T-helper 17 cell (primary cell): ENCODE measurements around the gene LPAR1. TPM values are rescaled to one million over a fixed set of nuclear protein-coding genes. Genes with fewer than 3 reads are reported as not detected.

Experiments used
- ATAC-seq: fragments of 150-1000 bp; cut with Tn5 transposase; 2 replicates; pipeline ENCODE4 v1.10.0; 2021; ENCODE audit warnings: mild to moderate bottlenecking, moderate library complexity
- DNase-seq, 3 donors: peaks; one replicate each; pipeline versions ENCODE4 v3.0.0 to v3.0.0-alpha.2; 2020 to 2021
- H3K9me3 ChIP-seq: one replicate; pipeline ENCODE4 v1.7.0; 2013; ENCODE audit warnings: low read length, mild to moderate bottlenecking; ENCODE audit not compliant: control insufficient read depth, poor library complexity, severe bottlenecking
- H3K27ac Mint-ChIP-seq: one replicate; pipeline ENCODE4 v1.8.0; 2022; ENCODE audit warnings: mild to moderate bottlenecking, moderate library complexity, mixed read lengths
- H3K27me3 Mint-ChIP-seq: one replicate; pipeline ENCODE4 v1.8.0; 2022; ENCODE audit warnings: mixed read lengths
- H3K36me3 Mint-ChIP-seq: one replicate; pipeline ENCODE4 v1.8.0; 2022; ENCODE audit warnings: low read depth, mixed read lengths
- H3K4me1 Mint-ChIP-seq: one replicate; pipeline ENCODE4 v1.8.0; 2022; ENCODE audit warnings: mild to moderate bottlenecking, mixed read lengths
- H3K4me3 Mint-ChIP-seq: one replicate; pipeline ENCODE4 v1.8.0; 2022; ENCODE audit warnings: mild to moderate bottlenecking, moderate library complexity, mixed read lengths
- total RNA-seq, 4 donors: library from RNA in 2 of 4; stranded (reverse) in 2 of 4; gene quantifications; one replicate each; pipeline ENCODE4 v1.2.3 and lab custom pipeline; 2022 to 2026

Gene LPAR1
- total RNA-seq, 2 donors from 2014 or later: not detected

GRCh38 chr9:111034898-111035539 is 3.3 kb downstream of the LPAR1 start:
- no peak overlapping the region for H3K4me3 Mint-ChIP-seq
- no peak for DNase-seq
- H3K4me1 Mint-ChIP-seq: peaks cover 4% of the 10 kb centered on the region
- peaks cover 5% of the 10 kb centered on the region for H3K36me3 Mint-ChIP-seq
- H3K27ac Mint-ChIP-seq: no peak overlapping the region
- no peak for ATAC-seq
- peaks cover 49% of the 10 kb centered on the region for H3K27me3 Mint-ChIP-seq
- no peaks in the 10 kb centered on the region for H3K9me3 ChIP-seq

- Mint-ChIP-seq H3K27me3 (peaks cover 46% of the 10 kb centered on the region), H3K4me3 (no peak overlapping the region), H3K4me1 (peaks cover 4% of the 10 kb centered on the region), H3K27ac (no peak overlapping the region), H3K36me3 (peaks cover 5% of the 10 kb centered on the region)
- ATAC-seq (no peak), DNase-seq (no peak)
- no peaks in the 10 kb centered on the region for H3K9me3 ChIP-seq
Measured at GRCh38 chr9:111034170-111034897, 3.9 kb downstream of the LPAR1 start.

- H3K36me3 Mint-ChIP-seq: no peaks in the 10 kb centered on the region
- no peak for ATAC-seq
- H3K4me1 Mint-ChIP-seq: no peaks in the 10 kb centered on the region
- H3K4me3 Mint-ChIP-seq: no peak overlapping the region
- H3K9me3 ChIP-seq: no peaks in the 10 kb centered on the region
- H3K27ac Mint-ChIP-seq: no peak overlapping the region
- peaks cover 19% of the 10 kb centered on the region for H3K27me3 Mint-ChIP-seq
- no peak for DNase-seq
Measured at GRCh38 chr9:111030492-111030891, 7.8 kb downstream of the LPAR1 start.

GRCh38 chr9:111029260-111029659 is 9.0 kb downstream of the LPAR1 start:
- no peaks in the 10 kb centered on the region for H3K9me3 ChIP-seq
- H3K27me3 Mint-ChIP-seq: peaks cover 8% of the 10 kb centered on the region
- no peaks in the 10 kb centered on the region for H3K4me1 Mint-ChIP-seq
- DNase-seq: no peak
- no peak overlapping the region for H3K27ac Mint-ChIP-seq
- no peak for ATAC-seq
- no peaks in the 10 kb centered on the region for H3K36me3 Mint-ChIP-seq
- no peak overlapping the region for H3K4me3 Mint-ChIP-seq

GRCh38 chr9:111027798-111028197 is 10.5 kb downstream of the LPAR1 start:
- H3K27ac Mint-ChIP-seq: no peak overlapping the region
- H3K4me3 Mint-ChIP-seq: no peak overlapping the region
- no peaks in the 10 kb centered on the region for H3K4me1 Mint-ChIP-seq
- H3K9me3 ChIP-seq: no peaks in the 10 kb centered on the region
- H3K27me3 Mint-ChIP-seq: no peaks in the 10 kb centered on the region
- ATAC-seq: no peak
- no peaks in the 10 kb centered on the region for H3K36me3 Mint-ChIP-seq
- DNase-seq: no peak

GRCh38 chr9:111023128-111023527 is 15.1 kb downstream of the LPAR1 start:
- no peaks in the 10 kb centered on the region for H3K36me3 Mint-ChIP-seq
- DNase-seq (no peak), ATAC-seq (no peak)
- no peaks in the 10 kb centered on the region for H3K9me3 ChIP-seq
- H3K27ac Mint-ChIP-seq: no peak overlapping the region
- H3K27me3 Mint-ChIP-seq: no peaks in the 10 kb centered on the region
- no peaks in the 10 kb centered on the region for H3K4me1 Mint-ChIP-seq
- H3K4me3 Mint-ChIP-seq: no peak overlapping the region

- Mint-ChIP-seq H3K36me3 (no peaks in the 10 kb centered on the region), H3K4me3 (no peak overlapping the region), H3K4me1 (no peaks in the 10 kb centered on the region), H3K27me3 (no peaks in the 10 kb centered on the region), H3K27ac (no peak overlapping the region)
- no peak for ATAC-seq
- DNase-seq: no peak
- H3K9me3 ChIP-seq: no peaks in the 10 kb centered on the region
Measured at GRCh38 chr9:111020594-111020993, 17.7 kb downstream of the LPAR1 start.

- H3K36me3 Mint-ChIP-seq: no peaks in the 10 kb centered on the region
- no peak for ATAC-seq
- DNase-seq: no peak
- no peaks in the 10 kb centered on the region for H3K4me1 Mint-ChIP-seq
- no peaks in the 10 kb centered on the region for H3K27me3 Mint-ChIP-seq
- no peaks in the 10 kb centered on the region for H3K9me3 ChIP-seq
- H3K27ac Mint-ChIP-seq: no peak overlapping the region
- no peak overlapping the region for H3K4me3 Mint-ChIP-seq
Measured at GRCh38 chr9:111016426-111017045, 21.7 kb downstream of the LPAR1 start.

- Mint-ChIP-seq H3K4me3 (no peak overlapping the region), H3K27me3 (no peaks in the 10 kb centered on the region)
Measured at GRCh38 chr9:111016016-111016415, 22.3 kb downstream of the LPAR1 start.

GRCh38 chr9:111013707-111014106 is 24.6 kb downstream of the LPAR1 start:
- no peak for ATAC-seq

More at GRCh38 chr9:111016016-111016415, 22.3 kb downstream of the LPAR1 start:
- DNase-seq (no peak), ATAC-seq (no peak)
- no peak overlapping the region for H3K27ac Mint-ChIP-seq
- H3K36me3 Mint-ChIP-seq: no peaks in the 10 kb centered on the region
- no peaks in the 10 kb centered on the region for H3K9me3 ChIP-seq
- H3K4me1 Mint-ChIP-seq: no peaks in the 10 kb centered on the region

GRCh38 chr9:111013250-111013649 is 25.0 kb downstream of the LPAR1 start:
- Mint-ChIP-seq H3K27me3 (no peaks in the 10 kb centered on the region), H3K36me3 (no peaks in the 10 kb centered on the region), H3K4me1 (no peaks in the 10 kb centered on the region), H3K4me3 (no peak overlapping the region), H3K27ac (no peak overlapping the region)
- no peaks in the 10 kb centered on the region for H3K9me3 ChIP-seq
- ATAC-seq: no peak
- no peak for DNase-seq

More at GRCh38 chr9:111013707-111014106, 24.6 kb downstream of the LPAR1 start:
- Mint-ChIP-seq H3K4me1 (no peaks in the 10 kb centered on the region), H3K27ac (no peak overlapping the region), H3K27me3 (no peaks in the 10 kb centered on the region), H3K36me3 (no peaks in the 10 kb centered on the region), H3K4me3 (no peak overlapping the region)
- no peaks in the 10 kb centered on the region for H3K9me3 ChIP-seq
- no peak for DNase-seq

- no peaks in the 10 kb centered on the region for H3K4me1 Mint-ChIP-seq
- no peaks in the 10 kb centered on the region for H3K9me3 ChIP-seq
- no peak overlapping the region for H3K4me3 Mint-ChIP-seq
- no peak for DNase-seq
- no peaks in the 10 kb centered on the region for H3K27me3 Mint-ChIP-seq
- no peak overlapping the region for H3K27ac Mint-ChIP-seq
- no peaks in the 10 kb centered on the region for H3K36me3 Mint-ChIP-seq
- no peak for ATAC-seq
Measured at GRCh38 chr9:111008158-111009075, 29.9 kb downstream of the LPAR1 start.
